Effector memory CD4-positive, alpha-beta T cell (primary cell): ENCODE measurements around the gene ACSF2.

ENCODE experiments used
- DNase-seq, 3 donors: peaks; one replicate each; pipeline ENCODE4 v3.0.0-alpha.2; 2020
- H3K27ac ChIP-seq: 2 replicates; pipeline ENCODE4 v1.7.0; 2013; ENCODE audit warnings: mild to moderate bottlenecking, low read length, moderate library complexity; ENCODE audit not compliant: insufficient read depth, poor library complexity, severe bottlenecking
- H3K27me3 ChIP-seq: replicated peaks from 2 replicates; pipeline ENCODE4 v1.7.0; 2013; ENCODE audit warnings: mild to moderate bottlenecking, low read length; ENCODE audit not compliant: insufficient read depth, control insufficient read depth, poor library complexity, severe bottlenecking
- H3K36me3 ChIP-seq: 2 replicates; pipeline ENCODE4 v1.7.0; 2013; ENCODE audit warnings: mild to moderate bottlenecking, low read length, moderate library complexity; ENCODE audit not compliant: control insufficient read depth, insufficient read depth
- H3K4me1 ChIP-seq: 2 replicates; pipeline ENCODE4 v1.7.0; 2013; ENCODE audit warnings: low read length, mild to moderate bottlenecking; ENCODE audit not compliant: control insufficient read depth, insufficient read depth, poor library complexity, severe bottlenecking
- H3K4me3 ChIP-seq: 2 replicates; pipeline ENCODE4 v1.7.0; 2013; ENCODE audit warnings: low read length, low read depth, mild to moderate bottlenecking; ENCODE audit not compliant: insufficient read depth, poor library complexity, severe bottlenecking
- H3K9me3 ChIP-seq: 2 replicates; pipeline ENCODE4 v1.7.0; 2013; ENCODE audit warnings: mild to moderate bottlenecking, low read length, moderate library complexity; ENCODE audit not compliant: control insufficient read depth

ACSF2 gene

GRCh38 chr17:50437409-50437808, 11.4 kb downstream of the ACSF2 start:
- Histone ChIP-seq H3K27ac (no peak overlapping the region), H3K4me1 (no peaks in the 10 kb centered on the region)

GRCh38 chr17:50439008-50439407, 13.0 kb downstream of the ACSF2 start:
- H3K4me1 ChIP-seq, result no peaks in the 10 kb centered on the region
- H3K4me3 ChIP-seq, result no peak overlapping the region
- H3K36me3 ChIP-seq, result no peaks in the 10 kb centered on the region
- H3K9me3 ChIP-seq, result no peaks in the 10 kb centered on the region
- no peak for DNase-seq
- H3K27ac ChIP-seq, result no peak overlapping the region
- no peaks in the 10 kb centered on the region for H3K27me3 ChIP-seq

More at GRCh38 chr17:50437409-50437808, 11.4 kb downstream of the ACSF2 start:
- H3K4me3 ChIP-seq, result no peak overlapping the region
- H3K36me3 ChIP-seq, result no peaks in the 10 kb centered on the region
- DNase-seq, result no peak
- no peaks in the 10 kb centered on the region for H3K27me3 ChIP-seq
- H3K9me3 ChIP-seq, result no peaks in the 10 kb centered on the region

- H3K36me3 ChIP-seq, result no peaks in the 10 kb centered on the region
- no peak for DNase-seq
Observed at GRCh38 chr17:50440172-50440837, 14.3 kb downstream of the ACSF2 start.

GRCh38 chr17:50440838-50441829, 15.1 kb downstream of the ACSF2 start:
- no peaks in the 10 kb centered on the region for H3K36me3 ChIP-seq
- no peaks in the 10 kb centered on the region for H3K4me1 ChIP-seq
- H3K4me3 ChIP-seq, result no peak overlapping the region
- no peak for DNase-seq
- H3K27ac ChIP-seq, result no peak overlapping the region
- no peaks in the 10 kb centered on the region for H3K9me3 ChIP-seq
- H3K27me3 ChIP-seq, result no peaks in the 10 kb centered on the region

More at GRCh38 chr17:50440172-50440837, 14.3 kb downstream of the ACSF2 start:
- Histone ChIP-seq H3K9me3 (no peaks in the 10 kb centered on the region), H3K4me1 (no peaks in the 10 kb centered on the region), H3K27ac (no peak overlapping the region), H3K27me3 (no peaks in the 10 kb centered on the region), H3K4me3 (no peak overlapping the region)

- H3K4me3 ChIP-seq, result no peak overlapping the region
- H3K4me1 ChIP-seq, result no peaks in the 10 kb centered on the region
- no peaks in the 10 kb centered on the region for H3K36me3 ChIP-seq
- no peaks in the 10 kb centered on the region for H3K9me3 ChIP-seq
- H3K27me3 ChIP-seq, result no peaks in the 10 kb centered on the region
- DNase-seq, result no peak
- no peak overlapping the region for H3K27ac ChIP-seq
Observed at GRCh38 chr17:50443505-50443974, 17.5 kb downstream of the ACSF2 start.

GRCh38 chr17:50444841-50445715, 19.1 kb downstream of the ACSF2 start:
- H3K4me3 ChIP-seq, result no peak overlapping the region
- no peaks in the 10 kb centered on the region for H3K9me3 ChIP-seq
- no peak overlapping the region for H3K27ac ChIP-seq
- no peak for DNase-seq
- H3K36me3 ChIP-seq, result no peaks in the 10 kb centered on the region
- no peaks in the 10 kb centered on the region for H3K27me3 ChIP-seq
- H3K4me1 ChIP-seq, result no peaks in the 10 kb centered on the region

GRCh38 chr17:50445730-50446325, 19.8 kb downstream of the ACSF2 start:
- Histone ChIP-seq H3K4me3 (no peak overlapping the region), H3K4me1 (no peaks in the 10 kb centered on the region), H3K9me3 (no peaks in the 10 kb centered on the region), H3K27me3 (no peaks in the 10 kb centered on the region), H3K36me3 (no peaks in the 10 kb centered on the region), H3K27ac (no peak overlapping the region)
- no peak for DNase-seq

- Histone ChIP-seq H3K4me1 (no peaks in the 10 kb centered on the region), H3K9me3 (no peaks in the 10 kb centered on the region), H3K36me3 (no peaks in the 10 kb centered on the region), H3K4me3 (no peak overlapping the region), H3K27me3 (no peaks in the 10 kb centered on the region), H3K27ac (no peak overlapping the region)
- no peak for DNase-seq
Observed at GRCh38 chr17:50447870-50448595, 22.0 kb downstream of the ACSF2 start.

- DNase-seq, result no peak
- no peaks in the 10 kb centered on the region for H3K36me3 ChIP-seq
- no peaks in the 10 kb centered on the region for H3K9me3 ChIP-seq
- no peak overlapping the region for H3K27ac ChIP-seq
- no peak overlapping the region for H3K4me3 ChIP-seq
- no peaks in the 10 kb centered on the region for H3K27me3 ChIP-seq
- no peaks in the 10 kb centered on the region for H3K4me1 ChIP-seq
Observed at GRCh38 chr17:50448643-50449042, 22.6 kb downstream of the ACSF2 start.
